Cerebellar cortex (tissue), 1 donor: Measurements from ENCODE around the gene SENP6.
"Not testable (repeated sequence)": the region's sequence is repeated elsewhere in the genome, so short reads cannot be mapped to it uniquely, and the experiment has no call there.

Source experiments
- DNase-seq: peaks from one replicate; pipeline ENCODE4 v3.0.0-alpha.2; 2015; ENCODE audit warnings: low spot score

The SENP6 gene

DNA sequence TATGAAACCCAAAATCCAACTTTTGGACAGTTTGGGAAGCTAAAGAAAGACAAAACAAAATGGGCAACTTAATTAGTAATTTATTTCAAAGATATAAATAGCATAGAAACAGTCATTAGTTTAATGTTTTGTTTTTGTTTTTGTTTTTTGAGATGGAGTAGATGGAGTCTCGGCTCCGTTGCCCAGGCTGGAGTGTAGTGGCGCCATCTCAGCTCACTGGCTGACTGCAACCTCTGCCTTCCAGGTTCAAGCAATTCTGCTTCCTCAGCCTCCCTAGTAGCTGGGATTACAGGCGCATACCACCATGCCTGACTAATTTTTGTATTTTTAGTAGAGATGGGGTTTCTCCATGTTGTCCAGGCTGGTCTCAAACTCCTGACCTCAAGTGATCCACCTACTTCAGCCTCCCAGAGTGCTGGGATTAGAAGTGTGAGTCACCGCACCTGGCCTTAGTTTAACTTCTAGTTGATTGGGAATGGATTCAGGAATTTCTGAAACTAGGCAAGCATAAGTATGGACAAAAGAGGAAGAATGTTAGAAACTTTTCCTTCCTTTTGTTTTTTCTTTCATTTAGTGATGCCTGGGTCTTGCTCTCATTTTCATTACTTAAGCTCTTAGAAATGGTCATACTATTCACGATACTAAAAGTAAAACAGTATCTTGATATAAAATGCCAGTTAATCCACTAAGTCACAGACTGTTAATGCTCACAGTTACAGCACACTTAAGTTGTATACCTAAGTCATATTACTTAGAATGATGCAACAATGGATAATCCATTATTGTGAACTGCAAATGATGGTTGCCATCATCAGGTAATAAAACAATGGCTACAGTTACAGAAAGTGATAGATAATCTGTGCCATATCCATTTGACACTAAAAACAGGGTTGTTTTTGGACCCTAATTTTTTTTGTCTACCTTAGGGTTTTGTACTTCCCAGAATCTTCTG lies 8.2 kb downstream of the SENP6 start:
- no peak for DNase-seq

DNA sequence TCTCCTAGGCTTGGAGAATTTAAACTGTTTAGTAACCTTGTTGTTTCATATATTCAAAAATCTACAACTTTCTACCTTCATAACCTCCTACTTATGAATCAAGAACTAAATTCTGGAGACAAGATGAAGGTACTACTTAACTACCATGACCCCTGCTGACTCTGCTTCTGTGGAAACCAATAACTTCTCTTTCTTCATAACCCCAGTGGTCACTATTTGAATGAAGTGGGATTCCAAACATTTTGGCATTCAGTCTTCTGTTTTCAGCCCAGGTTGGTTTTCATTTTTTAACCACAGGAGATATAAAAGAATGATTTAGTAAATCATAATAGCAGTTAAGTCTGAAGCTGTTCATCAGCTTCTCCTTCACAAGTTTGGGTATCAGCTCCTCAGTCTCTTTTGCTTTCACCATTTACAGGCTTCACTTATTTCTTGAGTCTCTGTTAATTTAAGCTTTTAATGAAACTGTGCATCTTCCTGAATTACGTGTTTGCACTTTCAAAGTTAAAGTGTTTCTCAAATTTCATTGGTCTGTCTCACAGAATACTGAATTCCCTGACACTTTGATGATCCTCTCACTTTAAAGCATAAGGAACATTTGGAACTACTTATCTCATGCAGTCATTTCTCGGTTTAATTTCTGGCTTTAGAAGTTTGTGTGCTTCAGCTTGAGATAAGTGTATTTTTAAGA lies 9.5 kb downstream of the SENP6 start:
- DNase-seq, result no peak

DNA sequence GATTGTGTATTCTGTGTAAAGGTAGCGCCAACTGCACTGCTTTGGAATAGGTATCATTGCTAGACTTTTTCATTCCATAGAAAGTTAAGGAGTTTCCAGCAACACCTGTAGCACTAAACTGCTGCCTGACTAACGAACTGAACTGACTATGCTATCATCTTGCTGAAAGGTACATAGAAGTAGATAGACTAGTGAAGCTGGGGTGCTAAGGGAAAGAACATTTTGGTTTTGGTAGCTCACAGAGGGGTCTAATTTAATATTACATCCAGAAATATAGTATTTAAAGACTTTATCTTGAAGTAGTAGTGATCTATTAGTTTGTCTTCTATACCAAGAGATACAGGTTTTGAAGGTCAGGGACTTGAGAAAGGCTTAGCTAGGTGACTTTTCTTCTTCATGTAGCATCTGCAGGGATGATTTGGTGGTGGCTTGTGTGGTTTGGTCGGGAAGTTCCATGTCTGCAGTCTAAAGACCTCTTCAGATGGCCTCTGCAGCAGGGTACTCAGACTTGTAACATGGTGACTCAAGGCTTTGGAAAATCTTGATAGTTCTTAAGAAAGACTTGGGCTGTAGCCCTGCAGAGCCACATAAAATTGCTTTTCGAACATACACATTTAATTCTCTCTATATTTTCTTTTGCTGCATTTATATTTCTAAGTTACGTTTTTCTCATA lies 10.2 kb downstream of the SENP6 start:
- DNase-seq, result no peak

DNA sequence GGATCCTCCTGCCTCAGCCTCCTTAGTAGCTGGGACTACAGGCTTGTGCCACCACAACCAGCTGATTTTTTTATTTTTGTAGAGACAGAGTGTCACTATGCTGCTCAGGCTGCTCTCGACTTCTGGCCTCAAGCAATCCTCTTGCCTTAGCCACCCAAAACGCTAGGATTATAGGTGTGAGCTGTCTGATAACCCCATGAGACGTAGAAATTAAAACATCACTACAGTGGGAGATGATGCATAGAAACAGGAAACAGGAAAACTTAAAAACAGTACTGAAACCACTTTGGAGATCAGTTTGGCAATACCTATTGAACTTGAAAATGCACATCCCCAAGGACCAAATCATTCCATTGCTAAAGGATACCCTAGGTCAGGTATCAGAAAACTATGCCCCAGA lies 10.8 kb downstream of the SENP6 start:
- DNase-seq, result no peak

DNA sequence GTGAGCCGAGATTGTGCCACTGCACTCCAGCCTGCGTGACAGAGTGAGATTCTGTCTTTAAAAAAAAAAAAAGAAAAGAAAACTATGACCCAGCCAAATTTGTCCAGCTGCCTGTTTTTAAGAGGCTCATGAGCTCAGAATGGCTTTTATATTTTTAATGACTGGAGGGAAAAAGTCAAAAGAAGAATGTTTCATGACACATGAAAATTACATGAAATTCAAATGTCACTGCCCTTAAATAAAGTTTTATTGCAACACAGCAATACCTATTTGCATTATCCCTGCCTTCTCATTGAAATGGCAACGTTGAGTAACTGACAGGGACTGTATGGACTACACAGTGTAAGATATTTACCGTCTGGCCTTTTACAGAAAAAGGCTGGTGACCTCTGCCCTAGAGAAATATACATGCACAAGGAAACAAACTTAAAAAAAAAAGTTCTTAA lies 11.4 kb downstream of the SENP6 start:
- no peak for DNase-seq

DNA sequence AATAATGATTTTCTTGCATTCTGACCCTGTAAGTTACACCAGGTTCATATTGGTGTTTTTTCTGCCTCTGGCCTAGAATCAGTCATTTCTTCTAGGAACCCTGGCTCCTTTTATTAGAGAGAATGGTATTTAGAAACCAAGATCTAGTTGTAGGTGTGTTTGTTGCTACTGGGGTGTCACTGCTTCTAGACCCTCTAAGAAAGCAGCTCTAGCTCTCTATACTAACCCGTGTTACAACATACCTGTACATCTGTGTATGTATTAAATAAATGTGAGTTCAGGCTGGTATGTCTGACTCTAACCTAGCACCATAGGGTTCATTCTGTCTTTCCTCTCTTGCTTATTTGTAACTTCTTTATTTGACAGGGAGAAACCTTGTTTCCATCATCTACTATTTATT lies 16.8 kb downstream of the SENP6 start:
- no peak for DNase-seq

DNA sequence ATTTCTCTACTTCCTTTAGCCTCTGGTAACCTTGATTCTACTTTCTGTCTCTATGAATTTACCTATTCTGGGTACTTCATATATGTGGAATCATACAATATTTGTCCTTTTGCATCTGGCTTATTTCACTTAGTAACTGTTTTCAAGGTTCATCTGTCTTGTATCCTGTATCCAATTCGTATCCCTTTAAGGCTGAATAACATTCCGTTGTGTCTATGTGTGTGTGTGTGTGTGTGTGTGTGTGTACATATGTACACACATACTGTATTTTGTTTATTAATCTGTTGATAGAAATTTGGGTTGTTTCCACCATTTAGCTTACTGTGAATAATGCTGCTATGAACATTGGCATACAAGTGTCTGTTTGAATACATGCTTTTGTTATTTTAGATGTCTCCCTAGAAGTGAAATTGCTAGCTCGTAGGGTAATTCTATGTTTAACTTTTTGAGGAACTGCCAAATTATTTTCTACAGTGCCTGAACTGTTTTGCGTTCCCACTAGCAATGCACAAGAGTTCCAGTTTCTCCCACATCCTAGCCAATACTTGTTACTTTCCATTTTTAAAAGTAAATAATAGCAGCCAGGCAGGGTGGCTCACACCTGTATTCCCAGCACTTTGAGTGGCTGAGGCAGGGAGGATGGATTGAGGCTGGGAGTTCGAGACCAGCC lies 17.7 kb downstream of the SENP6 start:
- no peak for DNase-seq

DNA sequence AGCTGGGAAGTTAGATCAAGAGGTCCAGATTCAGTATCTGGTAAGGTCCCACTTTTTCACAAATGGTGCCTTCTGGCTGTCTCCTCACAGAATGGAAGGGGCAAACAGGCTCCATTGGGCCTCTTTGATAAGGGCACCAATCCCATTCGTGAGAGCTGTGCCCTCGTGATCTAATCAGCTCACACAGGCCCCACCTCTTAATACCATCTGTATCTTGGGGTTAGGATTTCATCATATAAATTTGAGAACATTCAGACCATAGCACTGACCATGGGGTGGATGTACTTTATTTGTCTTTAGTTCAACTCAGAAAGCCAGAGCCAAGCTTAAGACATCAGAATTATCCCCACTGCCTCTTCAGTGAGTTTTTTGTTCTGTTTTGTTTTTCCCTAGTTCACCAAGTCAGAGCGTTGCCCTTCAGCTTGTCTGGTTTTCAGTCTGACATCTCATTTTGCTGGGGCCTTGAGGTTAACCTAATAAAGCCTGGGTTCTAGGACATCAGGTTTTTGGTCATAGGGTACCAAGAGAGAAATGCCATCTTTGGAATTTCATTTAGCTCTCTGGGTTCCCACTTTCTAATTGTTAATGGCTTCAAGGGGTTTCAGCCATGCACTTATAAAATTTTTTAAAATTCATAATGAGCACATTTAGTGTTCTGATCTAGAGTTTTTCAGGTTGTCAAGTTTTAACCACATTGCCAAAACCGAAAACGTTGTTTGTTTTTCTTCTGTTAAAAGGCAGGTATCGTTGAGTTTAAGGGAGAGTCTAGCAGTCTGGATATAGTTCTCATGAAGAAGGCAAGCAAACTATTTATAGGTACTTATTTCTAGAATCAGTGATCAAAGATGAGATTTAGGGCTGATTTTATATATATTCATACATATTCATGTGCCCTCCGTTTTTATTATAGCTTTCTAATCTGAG lies 19.0 kb downstream of the SENP6 start:
- peak; percentile 21 for DNase-seq

DNA sequence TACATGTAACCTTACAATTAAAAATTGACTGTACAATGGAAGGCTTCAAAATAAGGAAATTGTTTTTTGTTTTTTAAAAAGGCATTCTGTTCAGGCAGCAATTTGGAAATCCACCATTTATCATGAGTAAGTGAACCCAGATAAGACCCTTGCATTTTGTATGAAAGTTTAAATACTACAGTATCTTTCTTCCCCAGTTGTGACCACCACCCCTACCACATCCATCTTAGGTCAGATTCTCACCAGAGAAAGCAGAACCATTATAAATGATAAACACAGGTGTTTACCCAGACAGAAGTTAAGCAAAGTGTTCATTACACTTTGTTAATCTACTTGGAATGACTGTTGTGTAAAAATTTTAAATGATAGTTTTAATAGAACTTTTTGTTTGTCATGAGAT lies 20.2 kb downstream of the SENP6 start:
- no peak for DNase-seq

DNA sequence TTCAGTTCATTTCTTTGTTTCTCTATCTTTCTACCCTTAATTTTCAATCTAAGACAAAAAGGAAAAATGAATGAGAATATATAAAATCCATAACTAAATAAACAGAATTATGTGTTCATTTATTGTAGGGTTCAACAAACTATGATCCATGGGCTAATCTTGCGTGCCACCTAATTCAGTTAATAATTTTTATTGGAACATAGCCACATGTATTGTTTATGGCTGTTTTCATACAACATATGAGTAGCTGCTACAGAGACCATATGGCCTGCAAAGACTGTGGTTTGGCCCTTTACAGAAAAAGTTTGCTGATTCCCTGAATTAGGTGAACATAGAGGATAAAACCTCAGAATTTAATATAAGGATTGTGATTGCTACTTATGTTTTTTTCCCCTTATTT lies 21.8 kb downstream of the SENP6 start:
- DNase-seq, result no peak

DNA sequence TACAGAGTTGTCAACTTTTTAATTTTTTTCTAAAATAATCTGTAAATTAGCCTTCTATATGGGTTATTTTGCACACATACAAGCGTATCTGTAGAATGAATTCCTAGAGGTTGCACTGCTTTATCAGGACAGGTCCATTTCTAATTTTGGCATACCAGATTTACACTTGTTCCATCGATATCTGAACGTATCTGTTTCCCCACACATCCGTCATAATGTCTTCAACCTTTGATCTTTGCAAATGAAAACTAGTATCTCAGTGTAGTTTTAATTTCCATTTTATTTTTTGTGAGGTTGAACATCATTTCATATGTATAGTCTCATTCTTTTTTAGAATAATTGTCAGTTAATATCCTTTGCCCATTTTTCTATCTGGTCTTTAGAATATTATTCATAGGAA lies 22.7 kb downstream of the SENP6 start:
- DNase-seq, result no peak

DNA sequence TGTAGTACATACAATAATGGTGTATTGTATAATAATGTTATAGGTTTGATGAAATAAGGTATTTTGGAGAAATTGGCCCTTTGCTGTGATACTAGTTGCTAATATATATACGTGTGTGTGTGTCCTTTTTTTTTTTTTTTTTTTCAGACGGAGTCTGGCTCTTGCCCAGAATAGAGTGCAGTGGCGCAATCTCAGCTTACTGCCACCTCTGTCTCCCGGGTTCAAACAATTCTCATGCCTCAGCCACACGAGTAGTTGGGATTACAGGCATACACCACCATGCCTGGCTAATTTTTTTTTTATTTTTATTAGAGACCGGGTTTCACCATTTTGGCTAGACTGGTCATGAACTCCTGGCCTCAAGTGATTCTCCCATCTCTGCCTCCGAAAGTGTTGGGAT lies 23.3 kb downstream of the SENP6 start:
- no peak for DNase-seq

DNA sequence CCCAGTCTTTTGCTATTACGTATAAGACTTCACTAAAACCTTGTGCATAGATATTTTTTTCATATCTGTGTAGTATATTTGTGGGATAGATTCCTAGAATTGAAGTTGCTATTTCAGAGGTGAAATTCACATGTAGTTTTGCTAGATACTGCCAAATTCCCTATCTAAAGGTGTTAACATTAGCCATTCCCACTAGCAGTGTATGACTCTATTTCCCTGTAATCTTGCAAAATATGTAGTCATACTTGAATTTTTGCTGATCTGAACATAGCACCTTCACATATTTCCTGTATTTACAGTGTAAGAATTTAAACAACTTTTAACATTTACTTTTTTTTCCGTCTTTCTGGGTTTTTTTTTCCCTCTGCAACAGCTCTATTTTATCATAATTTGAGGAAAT lies 24.9 kb downstream of the SENP6 start:
- DNase-seq, result no peak

DNA sequence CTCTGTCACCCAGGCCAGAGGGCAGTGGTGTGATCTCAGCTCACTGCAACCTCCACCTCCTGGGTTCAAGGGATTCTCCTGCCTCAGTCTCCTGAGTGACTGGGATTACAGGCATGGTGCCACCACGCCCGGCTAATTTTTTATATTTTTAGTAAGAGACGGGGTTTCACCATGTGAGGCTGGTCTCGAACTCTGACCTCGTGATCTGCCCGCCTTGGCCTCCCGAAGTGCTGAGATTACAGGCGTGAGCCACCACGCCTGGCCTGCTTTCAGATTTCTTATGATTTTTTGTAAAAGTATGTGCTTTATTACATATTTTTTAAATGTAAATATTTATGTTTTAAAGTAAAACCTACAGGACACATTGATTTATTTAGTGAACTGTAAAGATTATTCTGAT lies 26.0 kb downstream of the SENP6 start:
- not testable (repeated sequence) for DNase-seq

DNA sequence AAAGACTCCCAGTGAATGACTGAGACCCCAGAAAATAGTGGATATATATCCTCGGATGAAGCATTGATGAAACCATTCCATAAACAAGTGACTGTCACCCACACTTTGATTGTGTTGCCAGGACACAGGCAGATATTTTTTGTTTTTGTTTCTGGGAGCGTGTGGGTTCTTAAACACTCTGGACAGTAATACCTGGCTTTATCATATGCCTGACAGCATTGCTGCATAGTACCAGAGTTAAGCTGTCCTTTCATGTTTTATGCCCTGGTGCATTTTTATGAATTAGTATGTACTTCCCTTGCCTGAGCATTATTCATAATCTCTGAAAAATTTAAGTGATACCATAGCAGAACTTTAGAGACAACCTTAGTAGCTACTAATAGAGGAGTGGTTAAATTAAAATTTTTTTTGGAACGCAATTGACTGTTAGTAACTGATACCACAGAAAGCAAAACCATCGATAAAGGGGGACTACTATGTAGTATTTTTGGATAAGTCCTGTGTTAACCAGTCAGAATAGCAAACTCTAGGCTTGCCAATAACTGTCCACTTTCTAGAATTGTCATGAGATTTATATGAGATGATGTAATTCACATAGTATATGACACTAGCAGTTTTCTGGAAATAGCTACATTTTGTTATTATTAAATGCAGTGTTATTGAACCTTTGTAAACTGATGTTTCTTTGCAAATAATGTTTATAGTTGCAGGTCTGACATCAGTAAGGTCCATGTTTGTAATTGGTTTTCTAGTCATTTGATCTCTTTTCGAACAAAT lies 30.4 kb downstream of the SENP6 start:
- DNase-seq, result no peak

DNA sequence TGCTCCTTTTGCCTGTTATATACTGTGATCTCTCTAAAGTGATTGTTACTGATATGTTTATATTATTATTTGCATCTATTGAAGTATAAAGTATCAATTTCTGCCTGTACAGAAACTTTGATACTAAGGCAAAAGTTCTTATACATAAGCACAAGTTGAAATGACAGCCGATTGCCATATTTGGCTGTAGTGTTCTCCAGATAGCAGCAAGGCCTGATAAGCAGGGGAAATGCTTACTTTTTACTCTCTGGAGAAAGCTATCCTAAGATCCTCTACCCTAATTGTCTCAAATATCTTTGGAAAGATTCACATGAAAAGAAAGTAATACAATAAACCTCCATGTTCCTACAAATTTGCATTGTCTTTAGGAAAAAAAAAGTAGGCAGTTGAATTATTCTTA lies 31.4 kb downstream of the SENP6 start:
- DNase-seq, result no peak

DNA sequence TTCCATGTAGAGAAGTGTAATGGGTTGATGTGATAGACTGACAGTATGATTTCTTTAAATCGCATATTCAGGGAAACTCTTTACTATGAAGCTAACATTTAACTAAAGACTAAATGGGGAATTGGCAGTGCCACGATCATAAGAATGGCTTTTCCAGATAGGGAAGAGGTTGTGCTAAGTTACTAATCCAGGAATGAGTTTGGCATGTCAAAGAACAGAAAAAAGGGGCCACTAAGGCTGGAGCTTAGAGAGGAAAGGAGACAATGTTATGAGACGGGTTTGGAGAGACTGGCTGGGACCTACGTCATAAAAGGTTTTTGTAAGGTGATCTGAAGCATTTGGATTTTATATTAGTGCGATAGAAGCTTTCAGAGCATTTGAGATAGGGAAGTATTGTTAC lies 40.6 kb downstream of the SENP6 start:
- DNase-seq, result no peak

DNA sequence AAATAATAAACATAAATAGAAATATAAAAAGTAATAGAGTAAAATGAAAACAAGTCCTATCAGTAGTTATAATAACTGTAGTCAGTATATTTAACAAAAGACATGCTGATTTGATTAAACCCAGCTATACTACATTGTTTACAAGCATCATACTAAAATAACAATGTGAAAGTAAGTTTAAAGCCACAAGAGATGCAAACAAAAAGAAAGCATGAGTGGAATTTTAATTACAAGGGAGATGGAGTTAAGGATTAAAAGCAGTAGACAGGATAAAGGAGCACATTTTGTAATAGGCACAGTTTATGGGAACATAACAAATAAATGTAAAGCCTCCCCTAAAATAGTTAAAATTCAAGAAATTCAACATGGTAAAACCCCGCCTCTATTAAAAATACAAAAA lies 41.5 kb downstream of the SENP6 start:
- no peak for DNase-seq

DNA sequence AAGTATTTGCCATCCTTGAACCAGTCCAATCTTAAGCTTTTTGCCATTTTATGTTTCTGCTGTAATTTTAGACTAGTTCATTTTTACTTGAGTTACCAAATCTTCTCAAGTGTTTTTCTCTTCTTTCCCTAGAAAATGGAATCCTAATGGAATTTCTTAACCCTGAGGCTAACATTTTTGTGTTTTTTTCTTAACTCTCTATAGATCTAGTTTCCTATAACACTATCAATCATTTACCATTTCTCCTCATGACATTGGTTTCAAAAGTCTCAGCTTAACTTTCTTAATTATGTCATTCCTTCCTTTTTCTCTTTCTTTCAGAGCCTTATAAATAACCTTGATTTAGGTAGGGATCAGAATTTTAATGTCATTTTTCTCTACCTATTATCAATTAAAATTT lies 54.8 kb downstream of the SENP6 start:
- no peak for DNase-seq

DNA sequence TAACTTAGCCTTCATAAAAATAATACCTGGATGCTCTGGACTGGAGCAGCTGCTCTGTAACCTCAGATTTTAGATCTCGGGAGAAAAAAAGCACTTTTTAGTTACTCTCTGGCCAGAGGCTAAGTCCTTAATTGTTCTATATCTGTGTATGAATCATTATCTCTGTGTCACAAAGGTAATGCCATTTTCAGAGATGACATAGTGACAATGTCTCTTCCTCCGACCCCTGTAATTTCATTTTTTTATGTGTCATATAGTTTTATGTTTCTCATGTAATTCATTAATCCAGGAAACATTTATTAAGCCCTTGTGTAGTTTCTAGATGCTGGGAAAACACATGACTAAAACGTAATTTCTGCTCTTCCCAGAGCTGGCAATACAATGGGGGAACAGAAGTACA lies 55.6 kb downstream of the SENP6 start:
- no peak for DNase-seq
